ENCODE data around the gene TRIP13.

TRIP13 gene

GRCh38 chr5:905139-905642, 12.5 kb downstream of the TRIP13 start:
- TF ChIP-seq PATZ1 (CRISPR knock-in tag; IDR thresholded peaks at IDR 0.05; ENCODE audit: borderline replicate concordance) (no peak), OSR1 (CRISPR knock-in tag; IDR thresholded peaks at IDR 0.05) (no peak)
- ATAC-seq: no peak

GRCh38 chr5:907366-907910, 14.8 kb downstream of the TRIP13 start:
- TF ChIP-seq OSR1 (CRISPR knock-in tag; IDR thresholded peaks at IDR 0.05) (no peak), PATZ1 (CRISPR knock-in tag; IDR thresholded peaks at IDR 0.05; ENCODE audit: borderline replicate concordance) (no peak), CSDC2 (CRISPR knock-in tag; IDR thresholded peaks at IDR 0.05) (no peak), ESRRG (CRISPR knock-in tag; IDR thresholded peaks at IDR 0.05) (no peak), ZC3H10 (CRISPR knock-in tag; IDR thresholded peaks at IDR 0.05) (no peak), TSHZ2 (CRISPR knock-in tag; IDR thresholded peaks at IDR 0.05) (no peak), ZFP3 (CRISPR knock-in tag; IDR thresholded peaks at IDR 0.05) (no peak), TOX (CRISPR knock-in tag; IDR thresholded peaks at IDR 0.05; ENCODE audit: borderline replicate concordance) (no peak), POU6F1 (CRISPR knock-in tag; IDR thresholded peaks at IDR 0.05; ENCODE audit: borderline replicate concordance, low read depth) (no peak), ZNF565 (CRISPR knock-in tag; conservative IDR thresholded peaks at IDR 0.05; ENCODE audit: low read depth) (no peak), ZNF8 (CRISPR knock-in tag; IDR thresholded peaks at IDR 0.05) (no peak)
- ATAC-seq: no peak

GRCh38 chr5:908172-908571, 15.5 kb downstream of the TRIP13 start:
- TF ChIP-seq OSR1 (CRISPR knock-in tag; IDR thresholded peaks at IDR 0.05) (no peak), ZNF8 (CRISPR knock-in tag; IDR thresholded peaks at IDR 0.05) (no peak), BACH2 (CRISPR knock-in tag; IDR thresholded peaks at IDR 0.05; ENCODE audit: borderline replicate concordance) (no peak), ZFP30 (CRISPR knock-in tag; IDR thresholded peaks at IDR 0.05) (no peak)
- ATAC-seq: no peak

- ATAC-seq: no peak
- TF ChIP-seq CSRNP3 (CRISPR knock-in tag; IDR thresholded peaks at IDR 0.05) (no peak), TCF4 (CRISPR knock-in tag; IDR thresholded peaks at IDR 0.05; ENCODE audit: borderline replicate concordance) (no peak), BACH2 (CRISPR knock-in tag; IDR thresholded peaks at IDR 0.05; ENCODE audit: borderline replicate concordance) (no peak), ZNF8 (CRISPR knock-in tag; IDR thresholded peaks at IDR 0.05) (no peak), POU6F1 (CRISPR knock-in tag; IDR thresholded peaks at IDR 0.05; ENCODE audit: borderline replicate concordance, low read depth) (no peak), ZNF70 (CRISPR knock-in tag; IDR thresholded peaks at IDR 0.05) (no peak), OSR1 (CRISPR knock-in tag; IDR thresholded peaks at IDR 0.05) (no peak), TOX (CRISPR knock-in tag; IDR thresholded peaks at IDR 0.05; ENCODE audit: borderline replicate concordance) (no peak), CSDC2 (CRISPR knock-in tag; IDR thresholded peaks at IDR 0.05) (no peak), PPARA (CRISPR knock-in tag; IDR thresholded peaks at IDR 0.05; ENCODE audit: borderline replicate concordance) (no peak), ZC3H10 (CRISPR knock-in tag; IDR thresholded peaks at IDR 0.05) (no peak)
Measured at GRCh38 chr5:909086-909485, 16.4 kb downstream of the TRIP13 start.
